Stimulated activated CD8-positive, alpha-beta memory T cell treated with anti-CD3 and anti-CD28 coated beads, Interleukin-2, amount 100 ng/mL, for 1 hour (primary cell): Measurements from ENCODE around the gene CREB5.
"Not testable (repeated sequence)": the region's sequence is repeated elsewhere in the genome, so short reads cannot be mapped to it uniquely, and the experiment has no call there.

ENCODE experiments used
- DNase-seq, 2 donors: peaks; one replicate each; pipeline ENCODE4 v3.0.0-alpha.2; 2020; ENCODE audit warnings: low read depth in 2 of 2

The CREB5 gene

DNA sequence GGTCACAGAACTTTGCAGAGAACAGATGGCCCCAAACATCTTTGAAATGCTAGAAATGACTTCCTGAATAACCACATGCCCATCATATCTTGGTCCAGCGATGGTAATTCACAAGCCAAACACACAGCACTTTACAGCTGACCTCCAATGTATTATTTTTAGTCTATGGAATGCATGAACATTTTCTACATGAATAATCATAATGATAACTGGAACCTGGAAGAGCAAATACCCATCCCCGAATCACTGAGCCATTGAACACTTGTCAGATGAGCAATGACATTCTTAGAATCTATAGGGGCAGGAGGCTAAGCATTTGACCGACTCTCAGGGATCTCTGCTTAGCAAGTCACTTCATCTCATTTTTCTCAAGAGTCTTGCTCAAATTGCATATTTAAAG lies 167.3 kb downstream of the CREB5 start:
- DNase-seq, result no peak

DNA sequence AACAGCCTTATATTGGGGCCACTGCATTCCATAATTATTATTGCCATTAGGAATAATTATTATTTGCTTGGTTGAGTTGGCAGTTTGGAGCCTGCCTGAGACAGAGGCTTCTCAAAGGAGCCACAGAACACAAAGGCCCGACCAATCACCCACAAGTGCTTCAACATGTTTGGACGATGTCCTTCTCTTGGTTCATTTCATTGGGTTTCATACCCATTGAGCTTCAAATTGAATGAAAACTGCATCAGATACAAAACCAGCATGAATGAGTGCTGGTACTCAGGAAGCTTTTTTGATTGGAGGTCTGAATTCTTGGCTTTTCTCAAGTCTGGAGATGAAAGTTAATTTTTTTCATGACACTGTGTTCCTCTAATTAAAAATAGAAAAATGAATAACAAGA lies 168.3 kb downstream of the CREB5 start:
- DNase-seq, result no peak

DNA sequence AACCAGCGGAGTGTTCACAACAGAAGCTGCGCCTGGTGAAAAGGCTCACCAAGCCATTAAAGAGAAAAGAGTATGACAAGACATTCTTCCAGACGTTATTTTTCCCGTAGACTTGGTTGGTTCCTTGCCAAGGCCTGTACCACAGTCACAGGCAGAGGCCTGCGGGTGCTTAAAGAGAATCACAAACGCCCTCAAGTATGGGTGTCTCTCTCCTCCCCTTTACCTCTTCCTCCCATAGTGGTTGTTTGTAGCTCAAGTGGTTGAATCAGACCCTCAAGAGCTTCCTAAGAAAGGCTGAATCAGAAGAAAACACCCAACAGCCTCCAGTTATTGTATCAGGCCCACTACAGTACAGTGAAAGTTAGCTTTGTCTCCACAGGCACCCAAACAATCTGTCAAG lies 169.0 kb downstream of the CREB5 start:
- no peak for DNase-seq

DNA sequence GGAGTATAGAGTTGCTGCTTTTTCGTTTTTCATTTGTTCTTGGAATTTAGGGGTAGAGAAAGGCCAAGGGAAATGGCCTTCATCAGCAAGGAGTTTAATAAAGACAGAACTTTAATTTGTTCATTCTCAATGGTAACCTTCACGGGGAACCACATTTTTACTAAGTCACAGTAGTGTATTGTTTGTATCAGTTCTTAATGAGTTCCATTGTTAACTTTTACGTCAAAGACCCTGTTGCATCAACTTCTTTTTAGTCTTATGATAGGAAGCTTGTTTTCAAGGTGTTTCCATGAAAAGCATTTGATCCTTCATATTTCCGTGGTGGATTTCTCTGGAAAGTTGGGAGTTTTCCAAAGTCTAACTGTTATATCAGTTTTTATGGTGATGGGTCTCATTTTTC lies 169.9 kb downstream of the CREB5 start:
- no peak for DNase-seq

DNA sequence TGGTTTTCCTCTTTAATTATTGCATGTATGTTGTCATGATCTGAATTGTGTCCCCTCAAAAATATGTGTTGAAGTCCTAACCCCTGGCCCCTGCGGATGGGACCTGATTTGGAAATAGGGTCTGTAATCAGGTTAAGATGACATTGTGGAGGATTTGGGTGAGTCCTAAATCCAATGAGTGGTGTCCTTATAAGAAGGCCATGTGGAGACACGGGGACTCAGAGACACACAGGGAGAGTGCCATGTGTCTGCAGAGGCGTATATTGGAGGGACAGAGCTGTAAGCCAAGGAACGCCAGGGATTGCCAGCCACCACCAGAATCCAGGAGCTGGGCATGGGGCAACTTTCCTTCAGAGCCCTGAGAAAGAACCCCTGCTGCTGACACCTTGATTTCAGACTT lies 171.9 kb downstream of the CREB5 start:
- no peak for DNase-seq

DNA sequence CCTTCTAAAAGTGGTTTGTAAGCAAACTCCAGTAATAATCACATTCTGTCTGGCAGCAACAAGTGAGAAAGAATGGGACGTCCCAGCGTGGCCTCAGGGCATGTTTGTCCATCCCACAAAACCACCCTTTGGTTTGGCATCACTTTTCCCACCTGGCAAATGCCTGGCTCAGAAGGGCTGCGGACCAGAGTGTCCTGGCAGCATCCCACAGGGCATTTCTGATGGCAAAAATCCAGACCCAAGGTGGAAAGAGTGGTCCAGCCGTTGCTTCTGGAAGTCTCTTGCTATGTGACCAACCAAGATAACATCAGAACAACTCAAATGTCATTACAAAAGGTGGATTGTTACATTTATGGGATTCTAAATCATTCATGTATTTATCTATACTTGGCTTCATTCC lies 174.4 kb downstream of the CREB5 start:
- DNase-seq, result no peak

DNA sequence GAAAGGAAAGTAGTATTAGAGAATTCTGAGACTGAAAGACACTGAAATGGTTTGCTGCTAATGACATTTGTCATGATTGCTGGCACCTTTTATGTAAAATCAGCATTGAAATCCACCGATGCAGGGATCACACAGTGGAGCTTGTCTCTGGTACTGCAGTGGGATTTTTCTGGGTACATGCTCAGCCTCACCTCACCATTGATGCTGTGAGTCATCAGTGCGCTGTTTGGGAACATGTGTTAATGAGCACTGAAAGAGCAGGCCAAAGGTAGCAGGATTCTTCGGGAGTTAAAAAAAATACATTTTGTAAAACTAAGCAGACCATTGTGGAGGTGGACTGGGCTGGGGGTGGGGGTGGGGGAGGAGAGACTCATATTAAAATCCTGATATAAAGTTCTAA lies 174.9 kb downstream of the CREB5 start:
- no peak for DNase-seq

DNA sequence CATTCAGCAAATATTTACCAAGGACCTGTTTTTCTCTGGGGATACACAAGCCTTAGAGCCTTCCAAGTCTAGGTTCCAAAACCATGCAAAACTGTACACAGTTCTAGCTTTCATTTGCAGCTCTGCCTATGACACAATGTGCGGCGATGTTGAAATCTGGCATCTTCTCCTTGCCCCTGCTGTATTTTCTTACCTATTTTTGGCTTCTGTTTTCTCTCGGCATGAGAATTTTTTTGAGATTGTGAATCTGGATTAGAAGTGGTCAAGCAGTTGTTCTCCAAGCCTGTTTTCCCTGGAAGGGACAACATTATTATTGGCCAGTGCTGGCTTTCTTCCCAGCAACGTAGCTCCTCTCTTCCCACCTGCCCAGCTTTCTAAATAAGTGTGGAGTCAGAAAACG lies 176.3 kb downstream of the CREB5 start:
- no peak for DNase-seq

DNA sequence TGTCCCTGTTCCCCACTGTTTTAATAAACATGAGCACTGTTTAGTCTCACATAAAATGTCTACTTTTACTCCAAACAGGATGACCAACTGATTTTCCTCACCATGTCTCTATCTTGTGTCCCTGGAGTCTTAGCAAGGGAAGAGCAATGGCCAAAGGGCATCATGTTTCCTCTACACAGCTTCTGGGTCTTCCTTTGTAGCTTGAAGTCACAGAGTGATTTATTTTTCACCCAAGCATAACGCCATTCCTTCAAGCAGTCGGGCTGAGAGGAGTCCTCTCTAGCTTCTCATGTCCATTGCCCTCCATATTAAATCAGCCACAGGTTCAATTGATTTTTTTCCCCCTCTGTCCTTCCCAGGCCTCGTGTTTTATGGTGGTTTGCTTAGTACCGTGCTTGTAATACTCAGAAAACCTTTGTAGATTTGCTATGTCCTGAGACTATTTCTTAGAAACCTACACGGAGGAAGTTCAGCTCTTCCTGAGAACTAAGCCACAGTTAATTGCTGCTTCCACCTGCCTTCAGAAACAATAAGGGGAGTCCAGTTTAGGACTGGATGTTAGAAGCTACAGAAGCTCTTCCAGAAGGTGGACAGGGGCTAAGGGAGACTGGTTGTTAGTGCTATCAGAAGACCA lies 178.8 kb downstream of the CREB5 start:
- DNase-seq, result no peak

DNA sequence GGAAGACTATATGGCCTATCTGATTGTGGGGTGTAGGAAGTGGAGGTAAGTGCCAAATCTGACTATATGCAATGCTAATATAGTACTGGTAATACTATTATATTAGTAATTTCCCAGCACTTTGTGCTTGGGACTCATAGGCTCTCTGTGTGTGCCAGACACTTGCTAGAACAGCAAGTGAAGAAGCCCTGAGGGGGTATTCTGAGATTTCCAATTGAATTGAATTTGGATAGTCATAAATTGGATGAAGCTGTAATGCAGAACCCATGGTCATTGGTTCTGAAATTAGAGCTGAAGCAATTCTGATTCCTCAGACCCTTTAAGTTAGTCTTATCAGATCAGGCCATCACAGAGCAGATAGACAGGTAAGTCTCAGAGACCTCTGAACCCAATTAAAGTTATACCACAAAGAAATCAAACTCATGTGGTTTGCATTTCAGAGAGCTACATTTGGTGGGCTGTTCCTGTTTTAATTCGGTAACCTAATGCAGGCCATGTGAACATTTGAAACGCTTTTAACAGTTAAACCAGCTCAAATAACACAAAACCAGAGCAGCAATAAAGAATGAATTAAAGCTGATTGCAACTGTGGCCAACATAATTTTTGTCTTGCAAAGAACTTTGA lies 179.5 kb downstream of the CREB5 start:
- no peak for DNase-seq

DNA sequence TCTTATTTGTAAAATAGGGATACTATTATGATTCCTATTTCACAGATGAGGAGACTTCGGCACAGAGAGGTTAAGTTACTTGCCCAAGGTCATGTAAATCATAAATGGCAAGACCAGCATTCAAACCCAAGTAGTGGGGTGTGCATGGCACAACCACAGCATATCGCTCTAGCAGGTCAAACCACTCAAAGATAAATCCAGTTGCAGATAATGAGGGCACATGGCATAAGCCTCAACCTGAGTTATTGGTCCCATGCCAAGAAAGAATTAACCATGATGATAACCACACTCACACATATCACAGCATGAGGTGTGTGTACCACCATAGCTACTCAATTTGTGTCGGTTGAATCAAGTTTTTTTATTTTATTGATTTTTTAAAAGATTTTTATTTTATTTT lies 180.5 kb downstream of the CREB5 start:
- no peak for DNase-seq

DNA sequence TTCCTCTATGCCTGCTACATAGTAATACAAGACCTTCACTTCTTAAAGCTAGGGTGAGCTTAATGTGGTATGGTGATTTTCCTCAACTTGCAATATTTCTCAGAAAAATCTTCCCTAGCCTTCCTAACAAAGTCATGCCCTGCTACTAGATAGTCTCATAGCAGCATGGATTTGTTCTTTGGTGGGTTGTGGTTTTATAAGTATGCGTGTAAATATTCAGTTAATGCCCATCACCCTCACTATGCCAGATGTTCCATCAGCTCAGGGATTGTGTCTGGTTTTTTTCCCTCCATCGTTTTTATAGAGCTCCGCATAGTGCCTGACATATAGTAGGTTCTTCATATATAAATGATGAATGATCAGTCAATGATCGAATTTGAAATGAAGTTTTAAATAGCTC lies 182.8 kb downstream of the CREB5 start:
- no peak for DNase-seq

DNA sequence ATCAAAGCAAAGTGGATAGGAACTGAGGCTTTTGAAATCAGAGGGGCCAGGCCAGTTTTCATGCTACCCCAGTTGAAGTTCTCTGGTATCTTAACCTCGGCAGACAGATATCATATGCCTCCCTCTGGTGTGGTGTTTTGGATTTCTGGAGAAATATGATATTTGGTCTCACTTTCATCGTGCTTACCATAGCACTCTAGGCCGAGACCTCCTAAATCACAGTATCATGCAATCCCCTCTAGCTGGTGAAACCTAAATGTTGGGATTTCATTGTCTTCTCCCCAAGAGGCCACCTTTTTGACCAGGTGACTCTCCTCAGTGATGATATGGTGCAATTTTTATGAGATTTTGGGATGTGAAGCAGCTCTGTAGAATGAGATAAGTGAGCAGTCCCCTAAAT lies 183.5 kb downstream of the CREB5 start:
- DNase-seq, result no peak

DNA sequence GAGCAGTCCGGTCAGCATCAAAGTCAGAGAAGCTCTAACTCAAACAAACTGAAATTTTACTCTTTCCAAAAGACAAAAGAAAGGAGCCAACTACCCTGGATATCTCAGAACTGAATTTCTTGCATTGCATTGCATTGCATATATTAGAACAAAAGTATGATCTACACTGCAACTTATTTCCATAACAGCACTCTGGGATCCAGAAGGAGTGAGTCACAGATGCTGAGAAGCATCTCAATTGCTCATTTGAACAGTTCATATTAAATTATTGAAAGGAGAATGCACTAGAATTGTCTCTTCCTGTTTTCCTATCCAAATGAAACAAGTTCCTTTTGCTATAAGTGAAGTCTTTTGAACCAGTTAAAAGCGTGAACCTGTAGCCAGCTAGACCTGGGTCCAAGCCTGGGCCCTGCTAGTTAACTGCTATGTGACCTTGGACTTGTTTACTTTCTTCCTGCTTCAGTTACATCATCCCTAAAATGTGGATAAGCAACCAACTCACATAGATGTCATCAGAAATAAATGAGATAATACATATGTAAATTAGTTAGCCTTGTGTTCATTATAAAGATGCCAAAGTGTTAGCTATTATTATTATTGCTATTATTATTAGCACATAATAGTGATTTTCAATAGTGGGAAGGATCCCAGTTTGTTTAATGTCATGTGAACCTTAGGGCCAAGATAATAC lies 184.1 kb downstream of the CREB5 start:
- DNase-seq, result no peak

DNA sequence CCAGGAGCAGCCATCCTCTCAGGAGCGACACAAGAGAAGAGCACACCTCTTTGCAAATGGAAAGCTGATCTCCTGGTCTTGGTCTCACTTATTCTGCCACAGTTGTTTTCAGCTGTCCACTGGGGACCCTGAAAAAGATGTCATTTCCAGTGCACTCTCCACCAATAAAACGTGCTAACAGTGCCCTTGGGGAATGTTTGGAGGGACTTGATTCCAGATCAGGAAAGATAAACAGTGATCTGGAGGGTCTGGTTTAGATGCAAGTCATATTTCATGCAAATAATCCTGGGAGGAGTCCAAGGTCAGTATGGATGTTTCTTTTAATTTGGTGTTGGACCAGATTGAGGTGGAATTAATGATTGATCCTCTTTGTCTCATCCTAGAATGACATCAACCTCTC lies 185.0 kb downstream of the CREB5 start:
- no peak for DNase-seq

DNA sequence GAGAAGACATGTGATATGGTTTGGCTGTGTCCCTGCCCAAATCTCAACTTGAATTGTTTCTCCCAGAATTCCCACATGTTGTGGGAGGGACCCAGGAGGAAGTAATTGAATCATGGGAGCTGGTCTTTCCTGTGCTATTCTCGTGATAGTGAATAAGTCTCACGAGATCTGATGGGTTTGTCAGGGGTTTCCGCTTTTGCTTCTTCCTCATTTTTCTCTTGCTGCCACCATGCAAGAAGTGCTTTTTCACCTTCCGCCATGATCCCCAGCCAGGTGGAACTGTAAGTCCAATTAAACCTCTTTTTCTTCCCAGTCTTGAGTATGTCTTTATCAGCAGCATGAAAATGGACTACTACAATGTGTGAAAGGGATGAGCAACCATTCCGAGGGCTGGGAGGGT lies 185.7 kb downstream of the CREB5 start:
- DNase-seq, result not testable (repeated sequence)

DNA sequence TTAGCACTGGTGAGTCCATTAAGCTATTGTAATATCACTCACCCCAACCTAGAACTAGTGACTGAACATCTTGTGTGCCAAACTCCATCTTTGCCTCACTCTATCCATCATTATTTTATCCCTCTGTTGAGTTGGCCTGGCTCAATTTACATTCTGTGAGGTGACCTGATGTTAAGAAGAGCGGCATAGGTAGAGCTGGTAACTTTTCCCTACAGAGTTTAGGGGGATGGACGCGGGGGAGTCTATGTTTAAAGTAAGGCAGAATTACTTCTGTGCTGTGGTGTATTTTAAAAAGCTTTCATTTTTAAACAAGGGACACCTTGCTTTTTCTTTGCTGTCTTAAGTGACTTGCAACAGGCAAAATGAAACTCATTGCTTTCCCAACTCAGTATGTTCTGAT lies 186.3 kb downstream of the CREB5 start:
- DNase-seq, result no peak

DNA sequence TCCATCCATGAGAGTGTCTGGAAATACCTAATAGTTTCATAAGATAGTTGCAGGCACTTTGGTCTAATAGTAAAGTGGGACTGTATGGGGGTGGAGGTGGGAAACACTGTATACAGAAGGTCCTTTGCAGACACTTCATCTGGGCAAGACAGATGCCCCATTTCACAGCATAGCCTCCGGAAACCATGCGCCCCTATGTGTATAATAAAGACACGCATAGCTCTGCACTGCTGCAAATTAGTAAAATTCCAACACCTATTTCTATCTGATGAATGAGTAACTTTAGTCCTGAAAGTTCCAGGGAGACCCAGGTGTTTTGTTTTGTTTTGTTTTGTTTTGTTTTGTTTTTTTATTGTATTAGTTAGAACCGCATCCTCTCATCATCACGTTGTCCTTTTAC lies 187.1 kb downstream of the CREB5 start:
- no peak for DNase-seq

DNA sequence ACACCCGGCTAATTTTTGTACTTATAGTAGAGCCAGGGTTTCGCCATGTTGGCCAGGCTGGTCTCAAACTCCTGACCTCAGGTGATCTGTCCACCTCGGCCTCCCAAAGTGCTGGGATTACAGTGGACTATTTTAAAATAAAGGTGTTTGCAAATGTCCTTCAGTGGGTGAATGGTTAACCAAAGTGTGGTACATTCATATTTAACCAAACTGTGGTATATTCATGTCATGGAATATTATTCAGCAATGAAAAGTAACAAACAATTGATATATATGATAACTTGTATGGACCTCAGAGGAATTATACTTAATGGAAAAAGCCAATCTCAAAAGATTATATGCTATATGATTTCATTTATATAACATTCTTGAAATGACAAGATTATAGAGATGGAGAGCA lies 190.0 kb downstream of the CREB5 start:
- DNase-seq, result no peak

DNA sequence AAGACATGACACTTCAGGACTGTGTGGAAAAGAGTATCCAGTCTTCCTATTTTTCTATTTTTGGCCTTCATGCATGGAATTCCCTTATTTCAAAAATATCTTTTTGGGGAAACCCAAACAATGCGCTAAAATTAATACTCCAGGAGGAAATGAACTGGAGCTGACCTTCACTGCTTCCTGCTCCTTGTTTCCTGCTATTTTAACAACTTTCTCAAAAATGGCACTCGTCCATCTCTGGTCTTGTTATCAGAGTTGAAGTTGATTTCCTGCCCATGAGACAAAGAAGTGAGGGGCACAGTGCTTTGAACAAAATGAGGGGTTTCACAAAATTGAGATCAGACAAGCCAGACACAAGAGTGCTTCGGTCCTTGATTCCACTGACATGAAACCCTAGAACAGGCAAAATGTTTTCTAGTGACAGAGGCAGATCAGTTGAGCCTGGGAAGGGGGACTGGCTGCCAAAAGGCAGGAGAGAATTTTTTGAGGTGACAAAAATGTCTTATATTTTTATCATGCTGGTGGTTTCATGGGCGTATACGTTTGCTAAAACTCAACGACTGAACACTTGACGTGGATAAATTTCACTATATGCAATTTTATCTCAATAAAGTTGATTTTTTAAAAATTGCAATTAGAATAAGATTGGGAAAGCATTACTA lies 193.2 kb downstream of the CREB5 start:
- DNase-seq, result no peak

DNA sequence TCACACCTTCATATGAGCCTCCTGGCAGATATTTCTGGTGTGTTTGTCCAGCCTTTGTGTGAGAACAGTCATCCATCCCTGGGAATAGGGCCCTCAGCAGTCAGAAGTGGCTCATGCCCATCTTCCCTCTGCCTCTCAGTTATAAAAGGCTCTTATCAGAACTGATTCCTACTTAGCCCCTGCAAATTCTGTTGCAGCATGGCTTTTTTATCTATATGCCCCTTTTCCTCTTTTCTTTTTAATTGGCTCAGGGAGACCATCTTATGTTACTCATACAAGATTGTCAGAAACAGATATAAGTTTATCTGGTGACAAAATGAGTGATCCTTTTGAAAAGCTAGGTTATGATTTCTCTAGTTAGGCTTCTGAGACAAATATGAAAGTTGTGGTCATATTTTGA lies 194.1 kb downstream of the CREB5 start:
- no peak for DNase-seq

DNA sequence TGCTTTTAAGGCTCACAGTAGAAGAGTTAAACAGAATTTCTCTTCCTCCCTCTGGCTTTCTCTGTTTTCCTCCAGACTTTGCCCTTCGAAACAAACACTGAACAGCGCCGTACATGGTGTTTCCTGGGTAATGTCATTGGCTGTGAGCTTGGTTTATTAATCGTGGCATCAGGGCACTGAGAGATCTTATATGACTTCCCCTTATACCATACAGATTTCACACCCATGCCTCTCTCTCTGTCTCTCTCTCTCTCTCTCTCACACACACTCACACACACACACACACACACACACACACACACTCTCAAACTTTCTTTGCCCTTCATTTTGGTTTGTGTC lies 195.5 kb downstream of the CREB5 start:
- no peak for DNase-seq

DNA sequence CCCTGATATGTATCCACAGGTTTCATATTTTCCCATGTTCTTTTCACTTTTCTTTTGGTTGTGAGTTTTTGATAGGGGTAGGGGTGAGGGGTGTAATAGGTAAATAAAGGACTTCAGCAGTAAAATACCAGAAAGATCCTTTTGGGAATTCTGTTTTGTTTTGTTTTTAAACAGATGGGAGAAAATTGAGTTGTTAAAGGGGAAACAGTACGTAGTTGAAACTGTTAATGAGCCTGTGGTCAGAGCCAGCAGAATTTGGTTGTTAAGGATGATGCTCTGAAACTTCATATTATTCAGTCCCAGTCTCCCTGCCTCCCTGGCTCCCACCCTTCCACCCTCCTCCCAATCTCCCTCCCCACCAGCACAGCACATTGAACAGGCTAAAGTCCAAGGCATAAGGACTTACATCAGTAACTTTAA lies 195.9 kb downstream of the CREB5 start:
- no peak for DNase-seq
